Measurements from ENCODE around the gene PAQR4.

PAQR4 gene

GRCh38 chr16:3013998-3014690 lies 45.0 kb downstream of the PAQR4 start:
- TF ChIP-seq CTCF (IDR thresholded peaks at IDR 0.05) = no peak
- no peak for TF ChIP-seq ZFX (IDR thresholded peaks at IDR 0.05; ENCODE audit: borderline replicate concordance)
- H3K27ac ChIP-seq = no peak overlapping the region

GRCh38 chr16:3014971-3015370 lies 45.8 kb downstream of the PAQR4 start:
- H3K27ac ChIP-seq = no peak overlapping the region

GRCh38 chr16:3015865-3016521 lies 46.8 kb downstream of the PAQR4 start:
- no peak overlapping the region for H3K27ac ChIP-seq
- no peak for TF ChIP-seq CTCF (IDR thresholded peaks at IDR 0.05)

More at GRCh38 chr16:3014971-3015370, 45.8 kb downstream of the PAQR4 start:
- TF ChIP-seq CTCF (IDR thresholded peaks at IDR 0.05) (no peak), ZFX (IDR thresholded peaks at IDR 0.05; ENCODE audit: borderline replicate concordance) (no peak)

- no peak overlapping the region for H3K27ac ChIP-seq
- no peak for TF ChIP-seq CTCF (IDR thresholded peaks at IDR 0.05)
- no peak for TF ChIP-seq ZFX (IDR thresholded peaks at IDR 0.05; ENCODE audit: borderline replicate concordance)
Observed at GRCh38 chr16:3017344-3017743, 48.2 kb downstream of the PAQR4 start.

GRCh38 chr16:3017794-3018506 lies 48.8 kb downstream of the PAQR4 start, which contains the start of gene CLDN6:
TSS of gene CLDN6 (minus strand) at chr16:3018183. CDS start at chr16:3016021, 2,162 bp downstream.
- H3K27ac ChIP-seq = no peak within 1 kb of the TSS
- TF ChIP-seq ZFX (IDR thresholded peaks at IDR 0.05; ENCODE audit: borderline replicate concordance) (no peak), CTCF (IDR thresholded peaks at IDR 0.05) (peak; percentile 41)

- no peak for TF ChIP-seq CTCF (IDR thresholded peaks at IDR 0.05)
- no peak for TF ChIP-seq ZFX (IDR thresholded peaks at IDR 0.05; ENCODE audit: borderline replicate concordance)
- peak overlapping the region; percentile 88 for H3K27ac ChIP-seq
Observed at GRCh38 chr16:3019594-3020246, 50.6 kb downstream of the PAQR4 start.
